22Rv1 (cell line): ENCODE results near the gene SPACA7.

Experiments used
- CTCF ChIP-seq: fragments of 450-650 bp; IDR thresholded peaks from 2 replicates; pipeline ENCODE4 v1.5.1; 2017; ENCODE audit warnings: mild to moderate bottlenecking
- ZFX ChIP-seq: fragments of 450-650 bp; IDR thresholded peaks from 2 replicates; pipeline ENCODE4 v1.6.1; 2017; ENCODE audit warnings: antibody characterized with exemption, borderline replicate concordance

DNA sequence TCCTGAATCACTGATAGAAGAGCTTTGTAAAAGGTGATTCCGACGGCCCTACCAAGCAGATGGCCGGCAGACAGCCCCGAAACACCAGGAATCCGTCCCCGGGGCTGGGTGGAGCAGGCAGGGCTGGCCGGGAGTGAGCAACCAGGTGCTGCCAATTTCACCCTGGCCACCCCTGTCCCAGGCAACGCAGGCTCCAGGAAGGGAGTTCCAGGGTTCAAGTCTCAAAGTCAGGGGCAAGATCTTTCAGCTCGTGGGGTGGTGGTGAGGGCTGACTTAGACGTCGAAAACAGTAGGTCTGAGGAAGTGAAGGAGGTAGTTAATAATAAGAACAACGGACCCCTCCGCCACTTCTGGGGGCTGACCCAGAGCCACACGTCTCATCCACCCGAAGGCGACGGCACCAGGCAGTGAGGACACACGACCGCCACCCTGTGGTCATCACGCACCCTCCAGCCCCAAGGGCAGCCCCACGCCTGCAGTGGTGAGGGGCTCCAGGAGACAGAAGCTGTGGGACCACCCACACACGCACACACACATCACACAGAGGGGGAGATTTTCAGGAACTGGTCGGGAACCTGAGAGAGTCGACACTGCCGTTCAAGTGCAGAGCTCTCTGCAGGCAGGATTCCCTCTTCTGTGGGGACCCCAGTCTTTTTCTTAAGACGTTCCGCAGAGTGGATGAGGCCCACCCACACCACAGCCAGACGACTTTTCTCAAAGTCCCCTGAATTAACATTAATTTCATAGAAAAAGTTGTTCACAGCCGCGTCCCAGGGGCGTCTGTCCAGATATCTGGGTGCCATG lies 67.2 kb downstream of the SPACA7 start:
- TF ChIP-seq CTCF, result no peak
- TF ChIP-seq ZFX, result no peak
